Regular cardiac myocyte (primary cell): ENCODE data around the gene MOGAT2. TPM values are rescaled to one million over a fixed set of nuclear protein-coding genes. Genes with fewer than 3 reads are reported as not detected.

Experiments used
- total RNA-seq: library from RNA; depleted of rRNA; stranded (reverse); fragments of >200 nt; gene quantifications from 2 replicates; pipeline ENCODE4 v1.2.3, GENCODE V29; 2014

MOGAT2 gene
- total RNA-seq, result not detected in 2 replicates

GRCh38 chr11:75717608-75718418, at the start of gene MOGAT2:
Gene MOGAT2, plus strand, starts transcription at chr11:75717838. Its CDS starts 51 bp downstream, at chr11:75717889.

DNA sequence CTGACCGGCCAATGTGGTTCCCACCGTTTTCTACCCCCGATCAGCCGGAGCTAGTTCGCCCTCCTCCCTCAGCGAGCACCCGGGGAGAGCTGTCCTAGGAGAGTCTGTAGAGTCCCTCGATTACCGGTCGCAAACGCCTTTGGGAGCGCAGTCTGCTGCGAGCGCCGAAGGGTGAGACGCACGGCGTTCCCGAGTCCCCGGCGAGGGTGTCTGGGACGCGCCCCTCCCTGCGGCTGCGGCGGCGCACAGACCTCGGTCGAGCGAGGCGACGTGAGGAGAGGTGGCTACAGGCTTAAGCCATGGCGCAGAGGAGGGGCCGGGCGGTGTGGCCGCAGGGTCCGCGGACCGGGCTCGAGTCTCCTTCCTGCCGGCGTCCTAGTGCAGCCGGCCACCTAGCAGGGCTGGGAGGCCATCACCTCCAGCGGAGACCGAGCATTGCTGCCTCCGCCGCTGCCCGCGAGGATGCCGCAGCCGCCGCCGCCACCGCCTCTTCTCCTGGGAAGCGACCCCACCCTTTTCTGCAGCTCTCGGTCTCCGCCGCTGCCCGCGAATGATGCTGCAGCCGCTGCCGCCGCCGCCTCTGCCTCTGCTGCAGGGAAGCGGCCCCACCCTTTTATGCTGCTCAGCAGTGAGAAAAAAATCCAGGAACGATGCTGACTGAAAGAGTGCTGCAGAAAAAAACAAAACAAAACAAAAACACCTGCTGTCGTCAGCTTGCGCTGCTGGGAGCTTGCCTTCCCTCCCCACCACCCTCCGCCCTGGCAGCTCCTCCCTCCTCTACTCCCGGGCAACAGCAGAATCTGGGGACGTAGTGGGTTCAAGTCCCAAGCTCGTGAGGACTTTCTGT, 49.0 kb upstream of the MOGAT2 start, which contains the start of gene MAP6:
Gene MAP6, minus strand, starts transcription at position 588 of the 847 bp plus-strand sequence. CDS start 669 bp downstream, outside the sequence.

DNA sequence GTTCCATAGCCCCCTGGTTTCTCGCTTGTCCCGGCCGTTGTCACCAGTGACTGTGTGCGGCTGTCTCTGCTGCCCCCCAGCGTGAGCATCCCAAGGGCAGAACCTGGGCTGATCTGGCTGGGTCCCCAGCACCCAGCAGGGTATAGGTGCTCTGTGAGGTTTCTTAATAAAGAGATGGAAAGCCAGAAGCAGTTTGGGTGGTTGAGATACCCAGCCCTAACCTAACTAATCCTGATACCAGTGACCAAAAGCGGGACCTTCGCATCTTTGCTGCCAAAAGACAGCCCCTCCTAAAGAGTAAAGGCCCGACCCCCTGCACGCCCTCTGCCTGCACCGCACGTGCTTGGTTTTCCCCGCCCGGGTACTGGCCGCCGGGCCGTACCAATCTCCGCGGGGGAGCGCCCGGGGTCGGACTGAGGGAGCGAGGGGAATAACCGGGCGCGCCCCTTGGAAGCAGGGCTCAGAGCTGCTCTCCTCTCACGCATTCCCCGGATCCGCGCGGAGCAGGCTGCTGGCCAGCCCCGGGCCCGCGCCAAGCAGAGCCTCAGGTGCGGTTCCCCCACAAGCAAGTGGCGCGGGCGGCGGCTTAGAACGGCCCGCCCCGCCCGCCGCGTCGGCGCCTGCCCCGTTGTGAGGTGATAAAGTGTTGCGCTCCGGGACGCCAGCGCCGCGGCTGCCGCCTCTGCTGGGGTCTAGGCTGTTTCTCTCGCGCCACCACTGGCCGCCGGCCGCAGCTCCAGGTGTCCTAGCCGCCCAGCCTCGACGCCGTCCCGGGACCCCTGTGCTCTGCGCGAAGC, 50.7 kb downstream of the MOGAT2 start, which contains the start of gene DGAT2:
Gene DGAT2, plus strand, starts transcription at position 667 of the 797 bp plus-strand sequence. CDS start 214 bp downstream, outside the sequence.

Other genes with a start within 250 kb of the MOGAT2 start
- 3.6 and 5.1 TPM in 2 replicates for gene GDPD5, start 191.9 kb upstream of the MOGAT2 start, total RNA-seq
- gene SERPINH1, start 155.6 kb upstream of the MOGAT2 start, total RNA-seq, result 1,132 and 1,478 TPM in 2 replicates
- 0.58 and 2.5 TPM in 2 replicates for gene MAP6, start 48.8 kb upstream of the MOGAT2 start, total RNA-seq
- 1.7 and 11.8 TPM in 2 replicates for gene DGAT2, start 50.9 kb downstream of the MOGAT2 start, total RNA-seq
- 16.3 and 23.1 TPM in 2 replicates for gene UVRAG, start 97.4 kb downstream of the MOGAT2 start, total RNA-seq